Neural cell (in vitro differentiated cells): ENCODE results near the gene MUC21. TPM values are rescaled to one million over a fixed set of nuclear protein-coding genes. Genes with fewer than 3 reads are reported as not detected.

Experiments used
- H2AFZ ChIP-seq: fragments of 200-600, 300-800 bp; sonication (generic), shearing (Covaris generic); 2 replicates; pipeline ENCODE4 v1.6.0; 2014; ENCODE audit warnings: low read depth, mild to moderate bottlenecking, antibody characterized with exemption, low read length, moderate library complexity
- H3F3A ChIP-seq: fragments of 200-600 bp; shearing (Covaris generic); 2 replicates; pipeline ENCODE4 v1.6.1; 2016; ENCODE audit warnings: mild to moderate bottlenecking, moderate library complexity, mixed read lengths, antibody characterized with exemption, low read length; ENCODE audit not compliant: insufficient read depth, poor library complexity, severe bottlenecking
- H3K27ac ChIP-seq: fragments of 200-600, 300-800 bp; sonication (generic), shearing (Covaris generic); 2 replicates; pipeline ENCODE4 v1.5.1; 2014; ENCODE audit warnings: mild to moderate bottlenecking, low read length, moderate library complexity
- H3K27me3 ChIP-seq: fragments of 300-800, 200-600 bp; sonication (generic), shearing (Covaris generic); 2 replicates; pipeline ENCODE4 v1.6.0; 2014; ENCODE audit warnings: mild to moderate bottlenecking, low read depth, low read length, moderate library complexity; ENCODE audit not compliant: insufficient read depth
- H3K36me3 ChIP-seq: fragments of 300-800, 200-600 bp; sonication (generic), shearing (Covaris generic); 2 replicates; pipeline ENCODE4 v1.5.1; 2014; ENCODE audit warnings: mild to moderate bottlenecking, antibody characterized with exemption, low read length, moderate library complexity; ENCODE audit not compliant: insufficient read depth
- H3K4me2 ChIP-seq: fragments of 300-800, 200-600 bp; sonication (generic), shearing (Covaris generic); 2 replicates; pipeline ENCODE4 v1.6.0; 2014; ENCODE audit warnings: mild to moderate bottlenecking, low read length
- H3K4me3 ChIP-seq: fragments of 300-800, 200-600 bp; sonication (generic), shearing (Covaris generic); 2 replicates; pipeline ENCODE4 v1.5.1; 2014; ENCODE audit warnings: mild to moderate bottlenecking, low read length, moderate library complexity
- H3K79me2 ChIP-seq: fragments of 200-600 bp; shearing (Covaris generic); replicated peaks from 2 replicates; pipeline ENCODE4 v1.6.0; 2014; ENCODE audit warnings: mild to moderate bottlenecking, low read length, moderate library complexity; ENCODE audit not compliant: insufficient read depth
- H3K9ac ChIP-seq: fragments of 300-800, 200-600 bp; sonication (generic), shearing (Covaris generic); 2 replicates; pipeline ENCODE4 v1.6.1; 2016; ENCODE audit warnings: mild to moderate bottlenecking, low read length, mixed read lengths
- H3K9me2 ChIP-seq: fragments of 200-600 bp; shearing (Covaris generic); 2 replicates; pipeline ENCODE4 v1.6.1; 2016; ENCODE audit warnings: mild to moderate bottlenecking, low read length, mixed read lengths; ENCODE audit not compliant: insufficient read depth
- H3K9me3 ChIP-seq: fragments of 200-600, 300-800 bp; sonication (generic), shearing (Covaris generic); 2 replicates; pipeline ENCODE4 v1.6.1; 2016; ENCODE audit warnings: mild to moderate bottlenecking, mixed run types, low read length, moderate library complexity, mixed read lengths
- H4K20me1 ChIP-seq: fragments of 200-600 bp; shearing (Covaris generic); 2 replicates; pipeline ENCODE4 v1.6.1; 2016; ENCODE audit warnings: mild to moderate bottlenecking, mixed run types; ENCODE audit not compliant: insufficient read depth
- CTCF ChIP-seq: fragments of 450-650 bp; IDR thresholded peaks from 2 replicates; pipeline ENCODE4 v1.5.1; 2014; ENCODE audit warnings: antibody characterized with exemption, mild to moderate bottlenecking, moderate library complexity; ENCODE audit not compliant: poor library complexity, severe bottlenecking
- EP300 ChIP-seq: fragments of 450-650 bp; conservative IDR thresholded peaks from 2 replicates; pipeline ENCODE4 v1.6.1; 2014; ENCODE audit warnings: antibody characterized with exemption, mild to moderate bottlenecking, moderate library complexity; ENCODE audit not compliant: poor library complexity, severe bottlenecking
- EZH2 ChIP-seq: fragments of 200-600, 300-800 bp; shearing (Covaris generic), sonication (generic); IDR thresholded peaks from 2 replicates; pipeline ENCODE4 v1.6.1; 2014; ENCODE audit warnings: antibody characterized with exemption, low read length, borderline replicate concordance, mild to moderate bottlenecking; ENCODE audit not compliant: insufficient read depth, poor library complexity, severe bottlenecking
- MXI1 ChIP-seq: fragments of 450-650 bp; conservative IDR thresholded peaks from 2 replicates; pipeline ENCODE4 v1.6.1; 2014; ENCODE audit warnings: antibody characterized with exemption, mild to moderate bottlenecking; ENCODE audit not compliant: poor library complexity, severe bottlenecking
- POLR2AphosphoS5 ChIP-seq: IDR thresholded peaks from 2 replicates; pipeline ENCODE4 v1.6.1; 2012
- RAD21 ChIP-seq: fragments of 450-650 bp; conservative IDR thresholded peaks from 2 replicates; pipeline ENCODE4 v1.6.1; 2014; ENCODE audit warnings: antibody characterized with exemption, mild to moderate bottlenecking, moderate library complexity
- REST ChIP-seq: IDR thresholded peaks from 2 replicates; pipeline ENCODE4 v1.6.1; 2012; ENCODE audit warnings: borderline replicate concordance
- SMC3 ChIP-seq: fragments of 450-650 bp; conservative IDR thresholded peaks from 2 replicates; pipeline ENCODE4 v1.6.1; 2014; ENCODE audit warnings: antibody characterized with exemption, mild to moderate bottlenecking, moderate library complexity; ENCODE audit not compliant: poor library complexity
- TAF1 ChIP-seq: IDR thresholded peaks from 2 replicates; pipeline ENCODE4 v1.6.1; 2012; ENCODE audit warnings: low read depth
- polyA plus RNA-seq: library from polyadenylated mRNA; depleted of rRNA; stranded (reverse); fragments of >200 nt; gene quantifications from 2 replicates; pipeline ENCODE4 v1.2.3, GENCODE V29; 2014

The MUC21 gene
- polyA plus RNA-seq, 1 donor from 2014 or later = not detected

DNA sequence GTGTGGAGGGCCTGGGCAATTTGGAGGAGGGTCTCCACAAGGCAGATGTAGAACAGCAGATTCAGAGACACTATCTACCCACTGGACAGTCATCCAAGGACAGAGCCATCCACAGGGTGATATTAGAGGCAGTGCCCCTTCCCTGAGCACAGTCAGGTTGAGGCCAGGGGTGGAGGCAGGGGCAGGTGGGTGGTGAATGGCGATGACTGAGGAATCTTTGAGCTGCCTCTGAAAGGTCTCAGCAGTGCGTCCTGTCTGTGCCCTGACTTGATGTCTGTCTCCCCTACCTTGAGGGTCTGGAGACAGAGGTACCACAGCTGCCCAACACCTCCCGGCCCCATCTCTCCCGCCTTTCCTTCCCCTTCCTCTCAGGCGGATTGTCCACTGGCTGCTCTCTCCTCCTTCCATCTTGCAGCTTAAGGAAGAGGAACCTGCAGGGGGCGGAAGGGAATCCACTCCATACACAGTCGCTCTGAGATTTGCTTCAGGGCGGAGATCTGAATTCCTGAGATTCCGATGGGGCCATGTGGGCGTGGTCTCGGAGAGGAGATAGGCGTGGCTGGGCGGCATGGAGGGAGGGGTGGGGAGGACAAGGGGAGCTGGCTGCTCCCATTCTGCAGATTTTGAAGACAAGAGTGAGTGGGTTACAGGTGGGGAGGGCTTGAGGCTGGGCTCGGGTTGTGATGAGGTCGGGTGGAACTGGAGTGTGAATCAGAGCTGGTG, 41.0 kb upstream of the MUC21 start:
- no peaks in the 10 kb centered on the region for H3K79me2 ChIP-seq
- no peaks in the 10 kb centered on the region for H3K9me3 ChIP-seq
- no peaks in the 10 kb centered on the region for H4K20me1 ChIP-seq
- H3K4me2 ChIP-seq = no peak overlapping the region
- H3K27me3 ChIP-seq = no peaks in the 10 kb centered on the region
- H3K4me3 ChIP-seq = no peak overlapping the region
- H2AFZ ChIP-seq = no peak overlapping the region
- H3K36me3 ChIP-seq = no peaks in the 10 kb centered on the region
- no peak overlapping the region for H3K9ac ChIP-seq
- H3K27ac ChIP-seq = no peak overlapping the region
- no peaks in the 10 kb centered on the region for H3K9me2 ChIP-seq
- TF ChIP-seq TAF1 = no peak
- no peak for TF ChIP-seq EP300
- no peak for TF ChIP-seq POLR2AphosphoS5
- no peak for TF ChIP-seq RAD21
- TF ChIP-seq MXI1 = no peak
- no peak for TF ChIP-seq REST
- TF ChIP-seq CTCF = no peak
- TF ChIP-seq SMC3 = no peak
- TF ChIP-seq EZH2 = no peak
- H3F3A ChIP-seq = no peaks in the 10 kb centered on the region

- Histone ChIP-seq H4K20me1 (no peaks in the 10 kb centered on the region), H3K9me3 (no peaks in the 10 kb centered on the region), H3K9ac (no peak overlapping the region), H3K36me3 (no peaks in the 10 kb centered on the region), H3K79me2 (no peaks in the 10 kb centered on the region), H3K4me3 (no peak overlapping the region), H3F3A (no peaks in the 10 kb centered on the region), H2AFZ (no peak overlapping the region), H3K4me2 (no peak overlapping the region), H3K27ac (no peak overlapping the region), H3K9me2 (no peaks in the 10 kb centered on the region), H3K27me3 (no peaks in the 10 kb centered on the region)
- no peak for TF ChIP-seq CTCF
- TF ChIP-seq EZH2 = no peak
- TF ChIP-seq RAD21 = no peak
Measured at GRCh38 chr6:30944051-30944450, 39.5 kb upstream of the MUC21 start.
